ENCODE data around the gene LARGE1.
"Not testable (repeated sequence)": the region's sequence is repeated elsewhere in the genome, so short reads cannot be mapped to it uniquely, and the experiment has no call there.

LARGE1 gene

GRCh38 chr22:33866511-33866910 lies 53.8 kb downstream of the LARGE1 start:
- H3K9ac ChIP-seq: no peak overlapping the region
- no peaks in the 10 kb centered on the region for H3K36me3 ChIP-seq
- H4K20me1 ChIP-seq: peaks cover 20% of the 10 kb centered on the region; the same call in 1 of the 2 replicates
- H3K27ac ChIP-seq: no peak overlapping the region
- H3K27me3 ChIP-seq: no peaks in the 10 kb centered on the region
- H3K9me3 ChIP-seq: no peaks in the 10 kb centered on the region
- H3K4me2 ChIP-seq: no peak overlapping the region
- no peak for TF ChIP-seq Cebpa-rat (IDR thresholded peaks at IDR 0.05)
- no peak overlapping the region for H3K4me3 ChIP-seq
- peaks cover 13% of the 10 kb centered on the region for H3K4me1 ChIP-seq

- no peak overlapping the region for H3K4me2 ChIP-seq
- no peaks in the 10 kb centered on the region for H3K36me3 ChIP-seq
- TF ChIP-seq Cebpa-rat (IDR thresholded peaks at IDR 0.05): no peak
- no peaks in the 10 kb centered on the region for H3K9me3 ChIP-seq
- H4K20me1 ChIP-seq: peaks cover 25% of the 10 kb centered on the region; the same call in 1 of the 2 replicates
- no peak overlapping the region for H3K9ac ChIP-seq
- no peaks in the 10 kb centered on the region for H3K27me3 ChIP-seq
- H3K4me1 ChIP-seq: peaks cover 13% of the 10 kb centered on the region
- no peak overlapping the region for H3K4me3 ChIP-seq
- no peak overlapping the region for H3K27ac ChIP-seq
These were observed 54.3 kb downstream of the LARGE1 start for GRCh38 chr22:33865996-33866395.

- Histone ChIP-seq H3K4me3 (no peak overlapping the region), H4K20me1 (peaks cover 30% of the 10 kb centered on the region; the same call in 1 of the 2 replicates), H3K27ac (peak overlapping the region; percentile 38; the same call in 1 of the 2 replicates), H3K4me2 (peak overlapping the region; percentile 47), H3K36me3 (no peaks in the 10 kb centered on the region), H3K9me3 (no peaks in the 10 kb centered on the region), H3K4me1 (peaks cover 13% of the 10 kb centered on the region), H3K27me3 (no peaks in the 10 kb centered on the region), H3K9ac (no peak overlapping the region; the same call in 1 of the 2 replicates)
- TF ChIP-seq Cebpa-rat (IDR thresholded peaks at IDR 0.05): no peak
These were observed 55.0 kb downstream of the LARGE1 start for GRCh38 chr22:33865248-33865647.

GRCh38 chr22:33864723-33865130 lies 55.5 kb downstream of the LARGE1 start:
- Histone ChIP-seq H4K20me1 (peaks cover 30% of the 10 kb centered on the region; the same call in 1 of the 2 replicates), H3K9me3 (no peaks in the 10 kb centered on the region), H3K4me2 (peak overlapping the region; percentile 47), H3K9ac (peak overlapping the region; percentile 26; the same call in 1 of the 2 replicates), H3K4me1 (peaks cover 13% of the 10 kb centered on the region), H3K27me3 (no peaks in the 10 kb centered on the region), H3K27ac (peak overlapping the region; percentile 38; the same call in 1 of the 2 replicates), H3K4me3 (no peak overlapping the region), H3K36me3 (no peaks in the 10 kb centered on the region)
- no peak for TF ChIP-seq Cebpa-rat (IDR thresholded peaks at IDR 0.05)

- no peaks in the 10 kb centered on the region for H3K9me3 ChIP-seq
- H4K20me1 ChIP-seq: peaks cover 23% of the 10 kb centered on the region; the same call in 1 of the 2 replicates
- TF ChIP-seq Cebpa-rat (IDR thresholded peaks at IDR 0.05): no peak
- H3K4me2 ChIP-seq: no peak overlapping the region
- H3K9ac ChIP-seq: no peak overlapping the region
- no peaks in the 10 kb centered on the region for H3K36me3 ChIP-seq
- H3K27ac ChIP-seq: no peak overlapping the region
- no peaks in the 10 kb centered on the region for H3K27me3 ChIP-seq
- H3K4me1 ChIP-seq: peaks cover 13% of the 10 kb centered on the region
- no peak overlapping the region for H3K4me3 ChIP-seq
These were observed 58.9 kb downstream of the LARGE1 start for GRCh38 chr22:33861216-33861875.

DNA sequence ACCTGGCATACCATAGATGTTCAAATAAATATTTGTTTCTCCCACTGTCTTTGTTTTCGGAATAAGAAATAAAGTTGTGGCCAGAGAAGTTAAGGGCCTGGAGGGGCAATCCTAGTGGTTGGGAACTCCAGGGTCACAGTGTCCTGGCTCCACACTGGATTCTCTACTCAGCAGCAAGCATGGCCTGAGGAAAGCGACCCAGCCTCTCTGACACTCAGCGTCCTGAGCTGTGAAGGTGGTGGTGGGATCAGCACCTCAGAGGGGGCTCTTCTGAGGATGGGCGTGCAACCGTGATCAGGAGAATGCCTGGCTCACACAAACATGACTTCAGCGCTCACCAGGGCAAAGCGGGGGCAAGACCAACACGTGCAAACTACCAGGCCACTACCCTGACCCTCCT lies 59.9 kb downstream of the LARGE1 start:
- Histone ChIP-seq H3K27me3 (no peaks in the 10 kb centered on the region), H3K4me1 (peaks cover 12% of the 10 kb centered on the region)

GRCh38 chr22:33859311-33859710 lies 61.0 kb downstream of the LARGE1 start:
- Histone ChIP-seq H3K4me1 (peaks cover 8% of the 10 kb centered on the region), H3K4me2 (no peak overlapping the region), H3K27ac (no peak overlapping the region), H3K27me3 (no peaks in the 10 kb centered on the region), H3K9me3 (no peaks in the 10 kb centered on the region), H3K9ac (no peak overlapping the region), H4K20me1 (peaks cover 15% of the 10 kb centered on the region; the same call in 1 of the 2 replicates), H3K36me3 (no peaks in the 10 kb centered on the region), H3K4me3 (no peak overlapping the region)
- no peak for TF ChIP-seq Cebpa-rat (IDR thresholded peaks at IDR 0.05)

More for the DNA sequence above, 59.9 kb downstream of the LARGE1 start:
- Histone ChIP-seq H3K4me2 (no peak overlapping the region), H4K20me1 (peaks cover 23% of the 10 kb centered on the region; the same call in 1 of the 2 replicates), H3K9me3 (no peaks in the 10 kb centered on the region), H3K9ac (no peak overlapping the region), H3K36me3 (no peaks in the 10 kb centered on the region), H3K4me3 (no peak overlapping the region), H3K27ac (no peak overlapping the region)
- TF ChIP-seq Cebpa-rat (IDR thresholded peaks at IDR 0.05): no peak

GRCh38 chr22:33858653-33859052 lies 61.6 kb downstream of the LARGE1 start:
- H3K9me3 ChIP-seq, H3K27me3 ChIP-seq, H3K36me3 ChIP-seq, H3K4me3 ChIP-seq, H3K9ac ChIP-seq, H3K4me2 ChIP-seq, H3K27ac ChIP-seq: not testable (repeated sequence)
- H4K20me1 ChIP-seq: 0 out of 2 replicates have a peak, but pooled peaks cover 11% of the 10 kb centered on the region
- peaks cover 13% of the 10 kb centered on the region for H3K4me1 ChIP-seq

GRCh38 chr22:33857767-33858166 lies 62.5 kb downstream of the LARGE1 start:
- H3K27me3 ChIP-seq, H3K4me2 ChIP-seq: not testable (repeated sequence)

DNA sequence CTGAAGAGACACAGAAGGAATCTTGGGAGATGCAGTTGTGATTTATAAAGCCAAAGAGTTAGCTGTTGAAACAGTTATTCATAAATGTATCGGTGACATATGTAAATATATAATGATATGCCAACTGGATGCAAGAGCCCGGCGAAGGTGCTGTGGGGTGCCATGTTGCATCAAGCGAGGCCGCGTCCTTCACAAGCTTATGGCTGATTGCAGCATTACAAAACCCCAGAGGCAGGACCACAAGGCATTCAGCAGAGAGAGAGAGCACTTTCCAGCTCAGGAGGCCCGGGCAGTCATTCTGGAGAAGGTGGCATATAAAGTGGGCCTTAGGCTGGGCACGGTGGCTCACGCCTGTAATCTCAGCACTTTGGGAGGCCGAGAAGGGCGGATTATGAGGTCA lies 65.6 kb downstream of the LARGE1 start:
- peak overlapping the region; percentile 90 for H3K4me2 ChIP-seq

More at GRCh38 chr22:33857767-33858166, 62.5 kb downstream of the LARGE1 start:
- H3K36me3 ChIP-seq, H3K27ac ChIP-seq, H3K9ac ChIP-seq, H3K9me3 ChIP-seq, H3K4me3 ChIP-seq: not testable (repeated sequence)
- 0 out of 2 replicates have a peak, but pooled peaks cover 11% of the 10 kb centered on the region for H4K20me1 ChIP-seq
- peaks cover 21% of the 10 kb centered on the region for H3K4me1 ChIP-seq

More for the DNA sequence above, 65.6 kb downstream of the LARGE1 start:
- H3K36me3 ChIP-seq: no peaks in the 10 kb centered on the region
- peaks cover 25% of the 10 kb centered on the region for H3K4me1 ChIP-seq
- peaks cover 5% of the 10 kb centered on the region; the same call in 1 of the 2 replicates for H3K9me3 ChIP-seq
- TF ChIP-seq Cebpa-rat (IDR thresholded peaks at IDR 0.05): no peak
- no peak overlapping the region for H3K4me3 ChIP-seq
- no peaks in the 10 kb centered on the region for H3K27me3 ChIP-seq
- no peak overlapping the region for H3K9ac ChIP-seq
- no peaks in the 10 kb centered on the region for H4K20me1 ChIP-seq
- H3K27ac ChIP-seq: peak overlapping the region; percentile 80
